Measurements from ENCODE around the gene TFCP2L1.

DNA sequence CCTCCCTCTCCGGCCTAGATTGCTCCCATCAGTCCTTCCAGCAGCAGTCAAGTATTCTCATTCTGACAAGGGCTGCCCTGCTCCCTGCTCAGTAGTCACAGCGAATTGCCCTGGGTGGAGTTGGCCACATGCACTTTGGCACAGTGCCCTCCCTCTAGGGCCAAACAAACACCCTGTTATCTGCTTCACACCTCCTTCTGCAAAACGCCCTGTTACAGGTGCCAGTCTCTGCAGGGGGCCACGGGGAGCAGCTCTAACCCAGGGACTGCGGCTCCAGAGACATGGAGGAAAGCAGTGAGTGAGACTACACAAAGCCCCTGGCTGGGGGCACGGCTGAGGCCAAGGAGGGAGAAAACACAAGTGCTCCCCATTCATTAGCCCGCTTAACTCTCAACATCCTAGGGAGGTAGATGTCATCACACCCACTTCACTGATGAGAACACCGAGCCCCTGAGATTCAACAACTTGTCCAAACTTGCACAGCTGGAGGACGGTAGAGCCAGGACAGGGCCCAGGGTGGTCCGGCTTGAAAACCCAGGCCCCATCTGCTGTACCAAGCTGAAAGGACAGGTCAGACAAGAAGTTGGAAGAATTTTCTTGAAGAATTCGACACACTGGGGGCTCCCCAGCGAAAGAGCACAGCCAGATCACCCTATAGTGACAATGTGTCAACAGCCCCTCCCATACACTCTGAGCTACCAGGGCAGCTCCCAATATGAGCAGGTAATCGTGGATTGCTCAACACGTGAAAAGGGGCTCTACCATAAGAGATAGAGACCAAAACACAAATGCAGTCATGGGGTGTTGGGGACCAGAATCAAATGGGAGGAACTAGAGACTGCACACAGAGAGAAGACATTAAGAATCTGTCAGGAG, 8.7 kb upstream of the TFCP2L1 start:
- TF ChIP-seq, protein P1, sequence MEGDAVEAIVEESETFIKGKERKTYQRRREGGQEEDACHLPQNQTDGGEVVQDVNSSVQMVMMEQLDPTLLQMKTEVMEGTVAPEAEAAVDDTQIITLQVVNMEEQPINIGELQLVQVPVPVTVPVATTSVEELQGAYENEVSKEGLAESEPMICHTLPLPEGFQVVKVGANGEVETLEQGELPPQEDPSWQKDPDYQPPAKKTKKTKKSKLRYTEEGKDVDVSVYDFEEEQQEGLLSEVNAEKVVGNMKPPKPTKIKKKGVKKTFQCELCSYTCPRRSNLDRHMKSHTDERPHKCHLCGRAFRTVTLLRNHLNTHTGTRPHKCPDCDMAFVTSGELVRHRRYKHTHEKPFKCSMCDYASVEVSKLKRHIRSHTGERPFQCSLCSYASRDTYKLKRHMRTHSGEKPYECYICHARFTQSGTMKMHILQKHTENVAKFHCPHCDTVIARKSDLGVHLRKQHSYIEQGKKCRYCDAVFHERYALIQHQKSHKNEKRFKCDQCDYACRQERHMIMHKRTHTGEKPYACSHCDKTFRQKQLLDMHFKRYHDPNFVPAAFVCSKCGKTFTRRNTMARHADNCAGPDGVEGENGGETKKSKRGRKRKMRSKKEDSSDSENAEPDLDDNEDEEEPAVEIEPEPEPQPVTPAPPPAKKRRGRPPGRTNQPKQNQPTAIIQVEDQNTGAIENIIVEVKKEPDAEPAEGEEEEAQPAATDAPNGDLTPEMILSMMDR (IDR thresholded peaks at IDR 0.05): no peak
- no peak for TF ChIP-seq POLR2AphosphoS5 (IDR thresholded peaks at IDR 0.05)
- TF ChIP-seq EP300 (IDR thresholded peaks at IDR 0.05): no peak
- no peak for TF ChIP-seq POLR2A (IDR thresholded peaks at IDR 0.05; ENCODE audit: low read depth)

Data from esophagus muscularis mucosa (tissue), 4 donors.